Stimulated activated naive CD8-positive, alpha-beta T cell treated with anti-CD3 and anti-CD28 coated beads, Interleukin-15, Interleukin-2, amounts not matched to agents 100 U/mL and 50 U/mL, for 24 hours (primary cell): ENCODE measurements around the gene EIF3I.
A peak's percentile ranks its signal among the peaks of the same experiment; 100 is the strongest.

Experiments
- ATAC-seq: fragments of 150-1000 bp; cut with Tn5 transposase; one replicate; pipeline ENCODE4 v1.10.0; 2021
- DNase-seq: peaks from one replicate; pipeline ENCODE4 v3.0.0; 2021

Gene EIF3I

DNA sequence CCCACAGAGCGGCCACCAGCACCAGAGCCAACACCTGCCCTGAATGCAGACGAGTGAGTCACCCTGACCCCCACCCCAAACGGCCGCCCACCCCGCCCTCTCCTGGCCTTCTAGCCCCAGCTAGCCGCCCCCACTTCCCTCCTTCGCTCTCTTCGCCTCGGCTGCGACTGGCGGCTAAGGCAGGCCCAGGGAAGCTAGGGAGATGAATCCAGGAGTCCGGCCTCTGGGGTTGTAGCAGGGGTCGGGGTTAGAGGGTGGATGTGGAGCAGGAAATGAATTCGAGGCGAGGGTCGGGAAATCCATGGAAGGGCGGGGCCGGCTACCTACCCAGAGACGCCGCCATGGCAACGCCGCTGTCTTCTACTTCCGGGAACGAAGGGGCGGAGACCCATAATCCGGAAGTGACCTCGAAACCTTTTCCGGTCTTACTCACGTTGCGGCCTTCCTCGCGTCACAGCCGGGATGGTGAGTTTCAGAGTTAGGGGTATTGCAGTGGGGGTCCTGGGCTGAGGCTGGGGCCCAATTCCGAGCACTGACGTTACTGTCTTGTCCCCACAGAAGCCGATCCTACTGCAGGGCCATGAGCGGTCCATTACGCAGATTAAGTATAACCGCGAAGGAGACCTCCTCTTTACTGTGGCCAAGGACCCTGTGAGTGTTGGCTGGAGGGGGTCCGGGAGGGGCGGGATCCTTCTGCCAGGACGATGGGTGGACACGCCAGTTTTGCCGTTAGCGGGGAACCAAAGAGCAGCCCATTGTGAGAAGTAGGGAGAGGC lies at the start of gene EIF3I, which contains the start of gene TMEM234:
Gene EIF3I, plus strand, starts transcription at position 428 of the 776 bp plus-strand sequence. Its CDS starts 35 bp downstream, at position 463.
Gene TMEM234, minus strand, starts transcription at position 374 of the 776 bp plus-strand sequence. Its CDS starts 31 bp downstream, at position 343.
- peak; percentile 91 for DNase-seq
- peak; percentile 94 for ATAC-seq

DNA sequence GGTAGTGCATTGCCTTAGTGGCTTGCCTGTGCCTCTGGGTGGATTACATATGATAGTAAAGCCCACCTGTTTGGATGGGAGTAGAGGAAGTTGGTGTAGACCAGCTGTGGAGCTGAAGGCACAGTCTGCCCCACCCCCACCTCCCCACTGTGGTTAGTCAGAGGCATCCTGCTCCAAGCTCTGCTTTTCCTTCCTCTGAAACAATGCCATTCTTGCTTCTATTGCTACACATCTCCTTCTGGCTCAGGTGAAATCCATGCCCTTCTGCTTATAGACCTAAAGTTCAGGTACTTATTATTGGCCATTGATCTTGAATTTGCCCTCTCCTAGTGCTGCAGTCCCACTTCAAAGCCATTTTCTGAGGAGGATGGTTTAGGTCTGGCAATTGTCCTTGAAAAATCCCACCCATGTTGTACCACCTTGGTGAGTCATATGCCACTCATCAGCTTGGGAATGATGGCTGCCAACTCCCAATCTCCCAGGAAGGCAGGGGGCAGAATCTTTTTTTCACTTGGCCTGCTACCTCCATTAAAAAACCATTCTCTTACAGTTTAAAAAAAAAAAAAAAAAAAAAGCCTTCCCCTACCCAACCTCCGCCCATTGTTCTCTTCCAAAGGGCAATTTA lies 49.5 kb upstream of the EIF3I start:
- ATAC-seq (no peak), DNase-seq (no peak)

DNA sequence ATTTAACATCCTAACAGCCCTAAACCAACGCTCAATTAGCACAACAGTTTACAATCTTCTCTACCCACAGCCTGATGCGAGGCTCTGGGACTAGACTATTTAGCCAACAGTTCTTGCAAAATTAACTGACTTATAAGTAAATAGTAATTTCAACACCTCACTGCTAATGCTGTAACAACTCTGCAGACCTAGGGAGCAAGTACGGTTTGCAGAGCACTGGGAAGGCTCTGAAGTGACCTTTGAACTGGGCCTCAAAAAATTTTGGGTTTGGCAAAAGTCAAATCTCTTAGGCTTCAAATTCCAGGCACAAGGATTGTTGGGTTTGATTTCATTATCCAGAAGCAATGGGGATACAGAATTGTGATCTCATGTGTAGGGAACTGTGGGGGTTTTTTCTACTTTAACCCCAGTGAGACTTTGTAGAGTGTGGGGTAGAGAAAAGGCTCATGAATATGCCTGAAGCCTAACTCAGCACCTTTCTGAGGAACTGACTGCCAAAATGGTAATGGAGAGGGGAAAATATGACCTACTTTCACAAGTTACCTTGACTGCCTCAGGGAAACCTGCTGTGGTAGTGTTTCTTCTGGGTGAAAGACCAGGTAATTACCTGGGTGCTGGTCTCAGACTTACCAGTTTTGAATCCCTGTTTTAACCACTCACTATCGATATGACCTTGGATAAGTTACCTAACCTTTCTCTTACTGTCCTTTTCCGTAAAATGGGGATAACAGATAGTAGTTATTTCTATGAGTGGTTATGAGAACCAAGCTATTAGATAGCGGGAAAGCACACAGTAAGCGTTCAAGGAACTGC lies 43.6 kb upstream of the EIF3I start:
- ATAC-seq (no peak), DNase-seq (no peak)

DNA sequence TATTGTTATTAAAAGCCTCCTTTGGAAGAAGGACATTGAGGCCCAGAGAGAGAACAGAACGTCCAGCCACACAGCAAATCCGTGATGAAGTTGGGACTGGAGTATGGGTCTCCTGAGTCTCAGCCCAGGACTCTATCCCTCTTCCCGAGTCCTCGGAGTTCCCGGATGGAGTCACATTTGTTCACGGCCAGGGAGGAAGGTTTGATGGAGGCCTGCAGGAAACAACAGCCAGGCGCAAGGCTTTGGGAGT lies 43.1 kb upstream of the EIF3I start:
- DNase-seq: no peak

DNA sequence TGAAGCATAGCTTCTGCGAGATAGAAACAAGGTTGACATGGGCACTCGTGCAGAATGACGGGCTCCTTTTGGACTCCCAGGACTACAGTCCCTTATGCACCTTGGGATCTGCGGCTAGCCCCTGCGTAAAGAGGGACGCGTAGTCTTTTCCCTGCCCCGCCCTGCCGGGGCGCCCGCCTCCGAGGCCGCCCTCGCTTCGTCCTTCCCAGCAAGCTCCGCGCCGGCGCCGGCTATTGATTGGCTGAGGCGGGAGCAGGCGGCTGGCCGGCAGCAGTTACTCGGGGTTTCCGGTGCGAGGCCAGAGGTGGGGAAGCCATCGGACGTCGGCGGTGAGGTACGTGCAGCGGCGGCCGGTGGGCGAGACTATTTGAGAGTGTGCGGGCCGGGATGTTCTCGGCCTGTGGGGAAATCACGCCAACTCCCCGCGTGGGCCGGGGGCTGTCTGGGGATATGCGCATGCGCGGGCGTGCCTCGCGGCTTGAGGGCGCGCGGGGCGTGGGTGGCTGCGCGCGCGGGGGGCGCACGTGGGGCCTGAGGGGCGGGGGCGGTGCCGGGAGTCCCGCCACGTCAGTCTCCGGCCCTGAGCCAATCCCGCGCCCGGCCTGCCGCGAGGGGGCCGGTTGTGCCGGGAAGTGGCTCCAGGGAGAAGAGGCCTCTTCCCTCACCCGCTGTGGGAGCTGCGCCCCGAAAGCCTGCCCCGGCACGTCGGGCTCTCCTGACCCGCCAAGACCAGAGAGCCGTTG lies 42.6 kb upstream of the EIF3I start, which contains the start of gene TXLNA:
Gene TXLNA, plus strand, starts transcription at position 233 of the 743 bp plus-strand sequence. CDS start 671 bp downstream, outside the sequence.
- DNase-seq (peak; percentile 95), ATAC-seq (peak; percentile 89)

More for the DNA sequence above, 43.1 kb upstream of the EIF3I start:
- ATAC-seq: no peak

DNA sequence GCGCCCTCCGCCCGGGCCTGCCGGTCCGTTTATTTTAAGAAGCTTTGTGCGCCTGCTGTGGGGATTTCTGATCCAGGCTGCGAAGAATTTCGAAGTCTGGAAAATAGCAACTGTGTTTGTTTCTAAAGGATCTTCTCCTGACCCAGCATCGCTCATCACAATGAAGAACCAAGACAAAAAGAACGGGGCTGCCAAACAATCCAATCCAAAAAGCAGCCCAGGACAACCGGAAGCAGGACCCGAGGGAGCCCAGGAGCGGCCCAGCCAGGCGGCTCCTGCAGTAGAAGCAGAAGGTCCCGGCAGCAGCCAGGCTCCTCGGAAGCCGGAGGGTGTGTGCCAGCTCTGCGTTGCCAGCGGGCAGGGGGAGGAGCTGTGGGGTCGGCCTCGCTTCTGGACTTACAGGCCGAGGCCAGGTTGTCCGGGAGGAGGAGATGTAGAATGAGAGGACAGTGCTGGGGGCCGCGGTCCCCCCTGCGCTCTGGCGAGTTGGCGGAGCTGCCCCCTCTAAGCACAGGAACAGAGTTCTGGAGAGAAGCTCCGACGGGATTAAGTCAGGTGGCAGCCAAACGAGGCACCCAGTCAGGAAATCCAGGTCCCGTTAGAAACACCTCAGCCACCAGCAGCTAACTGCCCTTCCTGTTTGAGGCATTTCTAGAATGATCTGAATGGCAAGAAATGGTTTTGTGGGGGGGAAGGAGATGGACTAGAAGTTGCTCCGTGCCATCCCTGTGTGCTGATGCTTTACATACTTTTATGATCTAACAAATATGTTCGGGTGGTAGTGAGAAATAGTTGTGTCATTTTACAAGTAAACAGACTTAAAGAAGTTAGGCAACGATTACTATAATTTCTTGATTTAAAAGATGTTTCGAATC lies 41.8 kb upstream of the EIF3I start:
- peak; percentile 26 for ATAC-seq

DNA sequence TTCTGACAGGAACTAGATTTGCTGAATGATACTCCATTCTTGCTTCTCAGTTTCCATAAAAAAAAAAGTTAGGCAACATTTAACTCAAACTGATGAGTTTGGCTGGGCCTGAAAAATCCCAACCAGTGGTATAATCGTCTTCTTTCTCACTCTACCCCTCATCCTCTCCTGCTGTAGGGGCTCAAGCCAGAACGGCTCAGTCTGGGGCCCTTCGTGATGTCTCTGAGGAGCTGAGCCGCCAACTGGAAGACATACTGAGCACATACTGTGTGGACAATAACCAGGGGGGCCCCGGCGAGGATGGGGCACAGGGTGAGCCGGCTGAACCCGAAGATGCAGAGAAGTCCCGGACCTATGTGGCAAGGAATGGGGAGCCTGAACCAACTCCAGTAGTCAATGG lies 41.1 kb upstream of the EIF3I start:
- no peak for ATAC-seq

More for the DNA sequence above, 41.8 kb upstream of the EIF3I start:
- DNase-seq: peak; percentile 52

DNA sequence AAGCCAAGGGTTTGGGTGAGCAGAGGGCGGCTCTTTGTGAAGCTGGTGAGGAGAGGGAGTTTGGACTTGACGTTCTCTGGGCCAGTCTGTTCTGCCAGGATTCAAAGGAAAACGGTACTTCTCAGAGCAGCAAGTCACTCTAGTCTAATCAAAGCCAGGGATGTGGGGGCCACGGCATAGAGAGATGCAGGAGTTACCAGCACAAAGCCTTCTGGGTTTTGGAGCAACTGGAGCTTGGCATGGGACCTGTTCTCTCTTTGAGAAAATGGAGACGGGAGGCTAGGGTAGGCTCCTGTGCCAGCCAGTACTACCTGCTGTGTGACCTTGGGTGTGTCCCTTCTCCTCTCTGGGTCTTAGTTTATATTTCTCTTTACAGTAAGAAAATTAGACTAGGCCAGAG lies 40.6 kb upstream of the EIF3I start:
- ATAC-seq (no peak), DNase-seq (no peak)

More for the DNA sequence above, 41.1 kb upstream of the EIF3I start:
- no peak for DNase-seq

DNA sequence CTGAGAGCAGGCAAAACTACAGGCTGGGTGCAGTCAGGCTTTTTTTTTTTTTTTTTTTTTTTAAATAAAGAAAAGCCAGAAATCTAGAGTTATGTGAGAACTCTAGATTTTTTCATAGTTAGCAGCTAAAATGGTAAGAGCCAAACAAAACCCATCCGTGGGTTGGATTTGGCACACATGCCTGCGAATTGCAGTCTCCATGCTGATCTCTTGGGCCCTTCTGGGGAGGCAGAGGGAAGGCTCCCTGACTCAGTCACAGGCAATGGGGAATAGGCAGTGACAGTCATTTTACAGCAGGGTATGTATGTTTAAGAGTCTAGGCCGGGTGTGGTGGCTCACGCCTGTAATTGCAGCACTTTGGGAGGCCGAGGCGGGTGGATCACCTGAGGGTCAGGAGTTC lies 40.1 kb upstream of the EIF3I start:
- ATAC-seq (no peak), DNase-seq (no peak)

DNA sequence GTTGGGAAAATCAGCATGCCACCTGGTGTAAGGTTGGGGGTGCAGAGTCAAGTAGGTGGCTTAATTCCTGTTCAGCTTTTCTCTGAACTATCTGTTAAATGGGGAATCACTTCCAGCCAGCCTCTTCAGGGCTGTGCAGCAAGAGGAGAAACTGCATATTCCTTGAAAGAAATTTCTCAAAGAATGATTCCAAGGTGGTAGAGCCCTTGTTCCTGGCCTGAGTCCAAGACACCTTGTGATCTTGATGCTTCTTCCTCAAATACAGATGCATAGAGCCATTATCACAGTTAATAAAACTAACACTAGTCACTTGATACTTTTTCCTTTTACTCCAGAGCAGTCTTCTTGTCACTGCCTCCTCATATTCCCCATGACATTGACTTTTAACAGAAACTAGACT lies 37.6 kb upstream of the EIF3I start:
- ATAC-seq: no peak
- no peak for DNase-seq

DNA sequence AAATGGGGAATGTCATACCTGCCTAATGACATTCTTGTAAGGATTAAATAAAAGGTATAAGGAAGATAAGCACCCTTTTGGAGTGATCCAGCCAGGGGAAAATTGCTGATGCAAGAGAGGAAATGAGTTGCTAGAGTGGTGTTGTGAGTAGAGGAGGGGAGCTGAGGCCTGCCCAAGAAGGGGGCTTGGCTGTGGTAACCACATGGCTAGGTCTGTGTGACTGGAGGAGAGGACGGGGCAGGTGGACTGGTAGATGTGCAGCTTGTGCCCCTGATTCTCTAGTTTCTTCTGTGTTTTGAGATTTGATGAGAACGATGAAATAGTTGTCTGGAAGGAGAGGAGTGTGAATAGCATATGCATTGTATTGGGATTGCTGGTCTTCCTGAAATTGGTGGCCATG lies 36.1 kb upstream of the EIF3I start:
- ATAC-seq: no peak
- DNase-seq: no peak

DNA sequence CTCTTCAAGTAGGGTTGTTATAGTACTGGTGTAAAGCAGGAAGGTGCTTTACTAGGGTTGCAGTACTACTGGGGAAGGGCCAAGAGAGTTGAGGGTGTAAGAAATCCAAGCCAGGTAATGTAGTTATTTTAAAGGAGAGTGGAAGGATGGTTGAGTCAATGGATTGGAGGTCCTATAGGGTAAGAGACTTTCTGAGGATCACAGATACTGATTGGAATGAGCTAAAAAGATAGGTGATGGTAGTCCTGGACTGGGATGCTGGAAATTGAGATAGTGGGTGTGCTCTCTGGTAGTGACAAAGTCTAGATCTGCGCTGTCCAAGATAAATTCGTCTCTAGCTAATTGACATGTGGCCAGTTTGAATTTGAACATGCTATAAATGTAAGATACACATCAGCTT lies 35.7 kb upstream of the EIF3I start:
- ATAC-seq (no peak), DNase-seq (no peak)

DNA sequence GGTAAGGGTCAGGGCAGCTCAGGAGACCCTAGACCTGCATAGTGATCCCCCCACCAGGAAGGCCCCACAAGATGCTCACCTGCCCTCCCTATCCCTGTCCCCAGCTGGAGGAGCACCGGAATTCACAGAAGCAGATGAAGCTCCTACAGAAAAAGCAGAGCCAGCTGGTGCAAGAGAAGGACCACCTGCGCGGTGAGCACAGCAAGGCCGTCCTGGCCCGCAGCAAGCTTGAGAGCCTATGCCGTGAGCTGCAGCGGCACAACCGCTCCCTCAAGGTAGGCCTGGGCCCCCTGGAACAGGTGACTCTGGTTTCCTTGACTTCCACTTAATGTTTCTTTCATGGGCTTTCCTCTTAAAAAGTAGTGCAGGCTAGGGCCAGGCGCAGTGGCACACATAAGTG lies 34.4 kb upstream of the EIF3I start:
- ATAC-seq: no peak
- no peak for DNase-seq

DNA sequence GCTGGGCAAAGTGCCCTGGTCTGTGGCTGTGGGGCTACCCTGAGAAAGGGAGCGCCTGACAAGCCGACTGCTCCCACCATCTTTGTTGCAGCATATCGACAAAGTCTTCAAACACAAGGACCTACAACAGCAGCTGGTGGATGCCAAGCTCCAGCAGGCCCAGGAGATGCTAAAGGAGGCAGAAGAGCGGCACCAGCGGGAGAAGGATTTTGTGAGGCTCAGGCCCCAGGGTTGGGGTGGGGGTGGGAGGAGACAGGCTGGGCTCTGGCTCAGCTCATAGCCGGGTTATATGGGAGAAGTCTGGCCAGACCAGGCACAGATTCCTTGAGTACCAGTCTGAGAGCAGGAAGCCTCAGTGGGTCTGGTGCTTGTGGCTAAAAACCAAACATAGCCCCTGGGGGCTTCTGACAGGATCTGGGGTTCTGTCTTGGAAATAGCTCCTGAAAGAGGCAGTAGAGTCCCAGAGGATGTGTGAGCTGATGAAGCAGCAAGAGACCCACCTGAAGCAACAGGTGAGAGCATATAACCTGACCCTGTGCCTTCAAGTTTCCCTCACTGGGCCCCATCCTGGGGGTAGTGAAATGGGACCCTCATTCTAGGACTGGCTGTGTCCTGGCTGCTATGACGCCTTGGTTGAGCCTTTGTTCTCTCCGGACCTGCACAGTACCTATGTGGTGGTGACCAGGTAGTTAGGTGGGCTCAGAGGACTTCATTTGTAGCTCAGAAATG lies 29.8 kb upstream of the EIF3I start:
- DNase-seq (no peak), ATAC-seq (no peak)

DNA sequence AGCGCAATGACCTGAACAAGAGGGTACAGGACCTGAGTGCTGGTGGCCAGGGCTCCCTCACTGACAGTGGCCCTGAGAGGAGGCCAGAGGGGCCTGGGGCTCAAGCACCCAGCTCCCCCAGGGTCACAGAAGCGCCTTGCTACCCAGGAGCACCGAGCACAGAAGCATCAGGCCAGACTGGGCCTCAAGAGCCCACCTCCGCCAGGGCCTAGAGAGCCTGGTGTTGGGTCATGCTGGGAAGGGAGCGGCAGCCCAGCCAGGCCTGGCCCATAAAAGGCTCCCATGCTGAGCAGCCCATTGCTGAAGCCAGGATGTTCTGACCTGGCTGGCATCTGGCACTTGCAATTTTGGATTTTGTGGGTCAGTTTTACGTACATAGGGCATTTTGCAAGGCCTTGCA lies 27.2 kb upstream of the EIF3I start:
- DNase-seq (no peak), ATAC-seq (no peak)

DNA sequence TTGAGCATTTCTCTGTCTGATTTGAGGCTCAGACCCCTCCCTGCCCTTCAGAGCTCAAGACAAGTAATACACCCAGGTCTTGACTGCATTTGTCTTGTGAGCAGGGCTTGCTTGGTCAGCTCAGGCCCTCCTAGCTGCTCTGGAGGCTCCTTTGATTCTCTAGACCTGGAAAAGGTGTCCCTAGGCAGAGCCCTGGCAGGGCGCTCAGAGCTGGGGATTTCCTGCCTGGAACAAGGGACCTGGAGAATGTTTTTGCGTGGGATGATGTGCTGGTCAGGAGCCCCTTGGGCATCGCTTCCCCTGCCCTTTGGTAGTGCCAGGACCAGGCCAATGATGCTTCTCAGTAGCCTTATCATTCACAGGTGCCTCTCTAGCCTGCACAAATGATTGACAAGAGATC lies 26.7 kb upstream of the EIF3I start:
- ATAC-seq (no peak), DNase-seq (no peak)

DNA sequence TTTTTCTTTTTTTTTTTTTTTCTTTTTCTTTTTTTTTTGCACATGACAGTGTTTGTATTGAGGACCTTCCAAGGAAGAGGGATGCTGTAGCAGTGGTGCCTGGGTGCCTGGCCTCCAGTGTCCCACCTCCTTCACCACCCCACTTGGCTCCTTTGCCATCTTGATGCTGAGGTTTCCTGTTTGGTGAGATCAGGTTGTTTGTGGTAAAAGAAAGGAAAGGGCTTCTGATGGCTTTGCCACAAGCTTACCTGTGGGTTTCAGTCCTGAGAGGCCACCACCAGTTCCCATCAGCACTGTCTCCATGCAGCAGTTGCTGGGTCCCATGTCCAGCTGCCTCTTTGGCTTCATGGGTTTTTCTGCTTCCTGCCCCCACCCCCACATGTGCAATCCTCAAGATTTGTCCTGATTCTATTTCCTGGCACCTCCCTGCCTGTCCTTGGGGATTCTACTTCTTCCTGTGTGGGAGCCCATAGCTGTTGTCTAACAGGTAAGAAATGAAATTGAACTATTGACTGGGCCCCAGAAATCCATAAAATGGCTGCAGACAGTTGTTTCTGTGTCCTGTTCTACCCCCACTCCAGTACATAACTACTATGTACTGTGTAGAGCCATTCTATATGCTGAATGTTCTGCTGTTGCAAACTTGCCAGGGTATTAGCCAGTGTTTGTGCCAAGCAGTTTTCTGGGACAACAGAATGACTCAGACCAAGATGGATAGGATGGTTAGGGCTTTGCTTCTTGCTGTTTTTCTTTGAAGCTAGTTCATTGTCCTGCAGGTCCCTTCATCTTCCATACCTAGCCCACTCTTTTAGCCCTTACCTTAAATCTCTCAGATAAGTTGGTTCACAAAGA lies 26.0 kb upstream of the EIF3I start:
- ATAC-seq (no peak), DNase-seq (no peak)

DNA sequence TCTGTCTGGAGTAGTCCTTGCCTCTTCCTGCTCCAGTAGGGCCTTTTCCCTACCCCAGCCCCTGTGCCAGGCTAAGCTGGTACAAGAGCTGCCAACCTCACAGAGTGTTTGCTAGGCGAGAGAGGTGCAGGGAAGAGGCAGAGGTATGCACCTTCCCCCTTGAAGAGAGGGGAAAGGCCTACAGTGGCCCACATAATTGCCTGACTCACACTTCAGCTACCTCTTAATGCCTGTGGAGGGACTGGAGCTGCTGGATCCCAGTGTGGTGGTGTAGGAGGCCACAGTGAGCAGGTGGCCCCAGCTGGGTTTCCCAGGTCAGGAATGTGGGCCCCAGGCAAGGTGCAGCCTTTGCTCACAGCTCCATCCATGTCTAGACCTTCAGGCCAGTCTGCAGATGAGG lies 25.1 kb upstream of the EIF3I start:
- ATAC-seq: no peak
- DNase-seq: no peak

DNA sequence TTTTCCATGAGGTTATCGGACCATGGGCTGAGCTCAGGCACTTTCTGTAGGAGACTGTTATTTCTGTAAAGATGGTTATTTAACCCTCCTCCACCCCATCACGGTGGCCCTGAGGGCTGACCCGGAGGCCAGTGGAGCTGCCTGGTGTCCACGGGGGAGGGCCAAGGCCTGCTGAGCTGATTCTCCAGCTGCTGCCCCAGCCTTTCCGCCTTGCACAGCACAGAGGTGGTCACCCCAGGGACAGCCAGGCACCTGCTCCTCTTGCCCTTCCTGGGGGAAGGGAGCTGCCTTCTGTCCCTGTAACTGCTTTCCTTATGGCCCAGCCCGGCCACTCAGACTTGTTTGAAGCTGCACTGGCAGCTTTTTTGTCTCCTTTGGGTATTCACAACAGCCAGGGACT lies 24.4 kb upstream of the EIF3I start:
- no peak for ATAC-seq

More for the DNA sequence above, 24.4 kb upstream of the EIF3I start:
- no peak for DNase-seq
